IMR-90 (cell line): Measurements from ENCODE around the gene HMGCL. TPM values are rescaled to one million over a fixed set of nuclear protein-coding genes. Genes with fewer than 3 reads are reported as not detected.

Experiments
- ATAC-seq: fragments of 200-7000 bp; cut with Tn5 transposase; 2 replicates; pipeline ENCODE4 v1.9.1; 2020; ENCODE audit warnings: low read depth, mild to moderate bottlenecking, moderate library complexity
- BruUV-seq: library from RNA; stranded (reverse); fragments of 400-500 nt; replicated peaks from 2 replicates; lab custom pipeline; 2021; lab: Mats Ljungman, UMichigan
- CTCF ChIA-PET: fragments of 300-600 bp; formaldehyde crosslinking; extraction: SDS; loops from one replicate; lab custom pipeline; 2021; ENCODE audit warnings: antibody characterized with exemption; lab: Yijun Ruan, JAX
- POLR2A ChIA-PET: fragments of 300-600 bp; sonication (Branson Sonifier 250); formaldehyde crosslinking; loops from one replicate; lab custom pipeline; 2022; ENCODE audit warnings: antibody characterized with exemption; ENCODE audit not compliant: unreplicated experiment; lab: Charles Lee
- DNase-seq: peaks from one replicate; pipeline ENCODE4 v3.0.0; 2013
- H2AFZ ChIP-seq: replicated peaks from 2 replicates; pipeline ENCODE3; 2013; ENCODE audit warnings: low read length, mild to moderate bottlenecking; ENCODE audit not compliant: poor library complexity
- H2AK5ac ChIP-seq: 2 replicates; pipeline ENCODE4 v1.6.1; 2013; ENCODE audit warnings: low read depth, low read length, inconsistent platforms
- H2AK9ac ChIP-seq: replicated peaks from 2 replicates; pipeline ENCODE3; 2013; ENCODE audit warnings: mild to moderate bottlenecking, low read depth, low read length, moderate library complexity; ENCODE audit not compliant: poor library complexity
- H2BK120ac ChIP-seq: 2 replicates; pipeline ENCODE4 v1.6.1; 2013; ENCODE audit warnings: low read depth, low read length, inconsistent platforms
- H2BK15ac ChIP-seq: 3 replicates; pipeline ENCODE4 v1.6.1; 2013; ENCODE audit warnings: low read depth, low read length, inconsistent platforms
- H2BK20ac ChIP-seq: 2 replicates; pipeline ENCODE4 v1.6.1; 2013; ENCODE audit warnings: low read depth, mild to moderate bottlenecking, inconsistent platforms, low read length, moderate library complexity
- H2BK5ac ChIP-seq: 2 replicates; pipeline ENCODE4 v1.6.1; 2013; ENCODE audit warnings: mild to moderate bottlenecking, low read depth, low read length, inconsistent platforms; ENCODE audit not compliant: poor library complexity, severe bottlenecking
- H3K14ac ChIP-seq: replicated peaks from 2 replicates; pipeline ENCODE4 v1.6.1; 2013; ENCODE audit warnings: low read depth, low read length, inconsistent platforms
- H3K18ac ChIP-seq: 2 replicates; pipeline ENCODE4 v1.6.1; 2013; ENCODE audit warnings: low read depth, low read length, control low read depth
- H3K23ac ChIP-seq: 2 replicates; pipeline ENCODE4 v1.6.1; 2013; ENCODE audit warnings: low read depth, low read length, inconsistent platforms
- H3K27ac ChIP-seq: 2 replicates; pipeline ENCODE4 v1.5.1; 2013; ENCODE audit warnings: mild to moderate bottlenecking, control low read depth, low read length; ENCODE audit not compliant: insufficient read depth
- H3K27me3 ChIP-seq: 2 replicates; pipeline ENCODE4 v1.6.1; 2013; ENCODE audit warnings: low read length; ENCODE audit not compliant: control insufficient read depth, insufficient read depth
- H3K36me3 ChIP-seq: 2 replicates; pipeline ENCODE4 v1.6.1; 2013; ENCODE audit warnings: low read length, mixed read lengths; ENCODE audit not compliant: control insufficient read depth, insufficient read depth
- H3K4ac ChIP-seq: 2 replicates; pipeline ENCODE4 v1.6.1; 2013; ENCODE audit warnings: low read depth, low read length, inconsistent platforms
- H3K4me1 ChIP-seq: 2 replicates; pipeline ENCODE4 v1.6.1; 2013; ENCODE audit warnings: low read length, mixed read lengths; ENCODE audit not compliant: control insufficient read depth, insufficient read depth
- H3K4me2 ChIP-seq: 2 replicates; pipeline ENCODE4 v1.6.1; 2013; ENCODE audit warnings: low read depth, mild to moderate bottlenecking, control low read depth, low read length, moderate library complexity
- H3K4me3 ChIP-seq: 2 replicates; pipeline ENCODE4 v1.5.1; 2013; ENCODE audit warnings: low read depth, mild to moderate bottlenecking, control low read depth, low read length, moderate library complexity; ENCODE audit not compliant: insufficient read depth
- H3K56ac ChIP-seq: 2 replicates; pipeline ENCODE4 v1.6.1; 2013; ENCODE audit warnings: low read length, inconsistent platforms; ENCODE audit not compliant: insufficient read depth; ENCODE audit errors: extremely low read depth
- H3K79me1 ChIP-seq, 2 experiments: 2 replicates each; pipeline ENCODE4 v1.6.1; 2013; ENCODE audit warnings: low read length in 2 of 2, inconsistent platforms in 1 of 2, low read depth in 1 of 2
- H3K9ac ChIP-seq: 2 replicates; pipeline ENCODE4 v1.6.1; 2013; ENCODE audit warnings: low read depth, low read length, control low read depth
- H3K9me1 ChIP-seq: 2 replicates; pipeline ENCODE4 v1.6.1; 2013; ENCODE audit warnings: low read length, inconsistent platforms; ENCODE audit not compliant: insufficient read depth
- H3K9me3 ChIP-seq: 2 replicates; pipeline ENCODE4 v1.6.1; 2013; ENCODE audit warnings: low read length; ENCODE audit not compliant: control insufficient read depth, insufficient read depth
- H4K20me1 ChIP-seq: 2 replicates; pipeline ENCODE4 v1.6.1; 2013; ENCODE audit warnings: low read length, inconsistent platforms; ENCODE audit not compliant: insufficient read depth
- H4K5ac ChIP-seq: 2 replicates; pipeline ENCODE4 v1.6.1; 2013; ENCODE audit warnings: mild to moderate bottlenecking, low read depth, low read length, control low read depth
- H4K8ac ChIP-seq, 2 experiments: 2 replicates each; pipeline ENCODE4 v1.6.1; 2013; ENCODE audit warnings: low read depth in 2 of 2, low read length in 2 of 2, control low read depth in 1 of 2, inconsistent platforms in 1 of 2
- H4K91ac ChIP-seq: 2 replicates; pipeline ENCODE4 v1.6.1; 2013; ENCODE audit warnings: low read depth, low read length, inconsistent platforms; ENCODE audit not compliant: insufficient read depth
- BHLHE40 ChIP-seq: fragments of 150-350 bp; IDR thresholded peaks from 2 replicates; pipeline ENCODE4 v1.6.1; 2016; ENCODE audit warnings: mild to moderate bottlenecking, low read depth, low read length
- CHD1 ChIP-seq: IDR thresholded peaks from 2 replicates; pipeline ENCODE4 v1.6.1; 2012; ENCODE audit warnings: low read depth, low read length, improper control_type of control experiment
- FOS ChIP-seq: fragments of 150-350 bp; IDR thresholded peaks from 2 replicates; pipeline ENCODE4 v1.6.1; 2016; ENCODE audit warnings: low read depth, low read length
- MAFK ChIP-seq: IDR thresholded peaks from 2 replicates; pipeline ENCODE4 v1.6.1; 2012; ENCODE audit warnings: low read depth, low read length, improper control_type of control experiment
- MAZ ChIP-seq: IDR thresholded peaks from 2 replicates; pipeline ENCODE4 v1.6.1; 2012; ENCODE audit warnings: low read depth, mild to moderate bottlenecking, low read length, improper control_type of control experiment, moderate library complexity, borderline replicate concordance
- NFE2L2 ChIP-seq: fragments of 150-350 bp; IDR thresholded peaks from 2 replicates; pipeline ENCODE4 v1.6.1; 2016; ENCODE audit warnings: low read depth, mild to moderate bottlenecking, low read length
- POLR2A ChIP-seq: IDR thresholded peaks from 2 replicates; pipeline ENCODE4 v1.6.1; 2012; ENCODE audit warnings: mild to moderate bottlenecking, low read depth, low read length
- RCOR1 ChIP-seq: IDR thresholded peaks from 2 replicates; pipeline ENCODE4 v1.6.1; 2012; ENCODE audit warnings: mild to moderate bottlenecking, low read length, improper control_type of control experiment; ENCODE audit not compliant: insufficient replicate concordance
- RFX5 ChIP-seq: IDR thresholded peaks from 2 replicates; pipeline ENCODE4 v1.8.0; 2012; ENCODE audit warnings: low read depth, mild to moderate bottlenecking, low read length, moderate library complexity
- SMC3 ChIP-seq: fragments of 150-350 bp; IDR thresholded peaks from 2 replicates; pipeline ENCODE4 v1.6.1; 2016; ENCODE audit warnings: low read depth, mild to moderate bottlenecking, antibody characterized with exemption, low read length, moderate library complexity
- WGBS, 2 experiments: methylation state at CpG; one replicate each; pipeline versions ENCODE4 v1.1.5 to v1.1.7; 2013; ENCODE audit warnings: missing lambda C conversion rate in 2 of 2; ENCODE audit not compliant: insufficient read length in 1 of 2; ENCODE audit errors: extremely low coverage in 2 of 2; 5-methylcytosine and 5-hydroxymethylcytosine counted together
- dilution Hi-C: fragments of 300-500 bp; cut with HindIII; formaldehyde crosslinking; loops from one replicate; pipeline ENCODE4 v1.14.3; 2018; ENCODE audit warnings: low sequenced_read_pairs; ENCODE audit not compliant: unreplicated experiment
- in situ Hi-C: fragments of 300-500 bp; cut with MboI; formaldehyde crosslinking; loops from 3 replicates; pipeline ENCODE4 v1.14.3; 2019; ENCODE audit warnings: low sequenced_read_pairs, inconsistent platforms, mixed read lengths
- intact Hi-C: fragments of 100-400 bp; cut with micrococcal nuclease; formaldehyde crosslinking; loops from 2 replicates; pipeline ENCODE4 v1.10.0; 2022
- polyA plus RNA-seq, 3 experiments: library from polyadenylated mRNA; depleted of rRNA; stranded (reverse); fragments of >200 nt; gene quantifications; 2 replicates each; pipeline ENCODE4 v1.2.3, GENCODE V29; 2012; ENCODE audit warnings: low replicate concordance in 1 of 3
- total RNA-seq: library from RNA; depleted of rRNA; stranded (reverse); fragments of >200 nt; gene quantifications from 2 replicates; pipeline ENCODE4 v1.2.3, GENCODE V29; 2012
- TF ChIP-seq, protein P1 (sequence below): fragments of 150-350 bp; IDR thresholded peaks from 2 replicates; pipeline ENCODE4 v1.6.1; 2017; ENCODE audit warnings: mild to moderate bottlenecking, antibody characterized with exemption, low read length, low read depth
- TF ChIP-seq, protein P2 (sequence below): conservative IDR thresholded peaks from 2 replicates; pipeline ENCODE4 v1.5.1; 2012; ENCODE audit warnings: mild to moderate bottlenecking, low read depth, low read length, improper control_type of control experiment

HMGCL gene
- total and polyA plus RNA-seq, 2 of the 4 experiments (the other 2 are of a cell fraction) = 30.6 to 33.5 TPM

DNA sequence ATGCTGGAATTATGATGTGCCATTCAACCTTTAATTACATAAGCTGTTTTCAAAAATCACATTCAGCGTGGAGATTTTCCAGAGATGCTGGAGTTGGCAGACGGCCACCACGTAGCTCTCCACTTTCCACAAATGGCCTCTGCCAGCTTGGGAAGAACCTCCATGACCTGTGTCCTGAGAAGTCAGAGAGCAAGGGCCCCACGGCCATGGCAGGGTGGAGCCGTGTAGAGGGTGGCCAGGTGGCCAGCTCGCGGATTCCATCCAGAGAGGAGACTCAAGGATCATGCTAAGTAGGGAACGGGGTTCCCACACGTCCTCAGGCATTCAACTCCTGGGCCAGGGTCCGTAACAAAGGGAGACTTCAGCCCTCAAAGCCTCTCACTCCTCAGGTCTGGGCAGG, 23.4 kb downstream of the HMGCL start:
- Histone ChIP-seq H3K18ac (no peak overlapping the region), H3K36me3 (peaks cover 19% of the 10 kb centered on the region), H3K9ac (no peak overlapping the region), H3K79me1 (peaks cover 17 to 33% of the 10 kb centered on the region in 2 experiments), H2AFZ (no peak overlapping the region), H3K4me3 (no peak overlapping the region), H3K9me1 (peaks cover 12% of the 10 kb centered on the region; the same call in 1 of the 2 replicates), H3K4me2 (no peak overlapping the region), H4K91ac (no peak overlapping the region), H3K4me1 (peaks cover 7% of the 10 kb centered on the region; the same call in 1 of the 2 replicates), H3K27ac (no peak overlapping the region), H2BK120ac (no peak overlapping the region), H3K27me3 (no peaks in the 10 kb centered on the region), H3K14ac (no peak overlapping the region), H3K4ac (no peak overlapping the region), H3K23ac (no peak overlapping the region), H3K9me3 (no peaks in the 10 kb centered on the region), H4K8ac (no peak overlapping the region), H3K56ac (no peak overlapping the region), H2AK5ac (no peak overlapping the region), H2BK15ac (no peak overlapping the region), H2AK9ac (peak overlapping the region; percentile 75), H2BK20ac (no peak overlapping the region), H4K20me1 (no peaks in the 10 kb centered on the region), H2BK5ac (no peak overlapping the region), H4K5ac (no peak overlapping the region)
- WGBS, 2 experiments = no CpG with 5 or more reads among the region's 10 CpGs
- no peak for TF ChIP-seq POLR2A
- no peak for TF ChIP-seq FOS
- TF ChIP-seq RFX5 = no peak
- TF ChIP-seq, protein P1, sequence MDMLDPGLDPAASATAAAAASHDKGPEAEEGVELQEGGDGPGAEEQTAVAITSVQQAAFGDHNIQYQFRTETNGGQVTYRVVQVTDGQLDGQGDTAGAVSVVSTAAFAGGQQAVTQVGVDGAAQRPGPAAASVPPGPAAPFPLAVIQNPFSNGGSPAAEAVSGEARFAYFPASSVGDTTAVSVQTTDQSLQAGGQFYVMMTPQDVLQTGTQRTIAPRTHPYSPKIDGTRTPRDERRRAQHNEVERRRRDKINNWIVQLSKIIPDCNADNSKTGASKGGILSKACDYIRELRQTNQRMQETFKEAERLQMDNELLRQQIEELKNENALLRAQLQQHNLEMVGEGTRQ = no peak
- TF ChIP-seq SMC3 = no peak
- TF ChIP-seq CHD1 = no peak
- no peak for TF ChIP-seq RCOR1
- no peak for TF ChIP-seq NFE2L2
- TF ChIP-seq BHLHE40 = no peak
- no peak for TF ChIP-seq MAZ
- TF ChIP-seq, protein P2, sequence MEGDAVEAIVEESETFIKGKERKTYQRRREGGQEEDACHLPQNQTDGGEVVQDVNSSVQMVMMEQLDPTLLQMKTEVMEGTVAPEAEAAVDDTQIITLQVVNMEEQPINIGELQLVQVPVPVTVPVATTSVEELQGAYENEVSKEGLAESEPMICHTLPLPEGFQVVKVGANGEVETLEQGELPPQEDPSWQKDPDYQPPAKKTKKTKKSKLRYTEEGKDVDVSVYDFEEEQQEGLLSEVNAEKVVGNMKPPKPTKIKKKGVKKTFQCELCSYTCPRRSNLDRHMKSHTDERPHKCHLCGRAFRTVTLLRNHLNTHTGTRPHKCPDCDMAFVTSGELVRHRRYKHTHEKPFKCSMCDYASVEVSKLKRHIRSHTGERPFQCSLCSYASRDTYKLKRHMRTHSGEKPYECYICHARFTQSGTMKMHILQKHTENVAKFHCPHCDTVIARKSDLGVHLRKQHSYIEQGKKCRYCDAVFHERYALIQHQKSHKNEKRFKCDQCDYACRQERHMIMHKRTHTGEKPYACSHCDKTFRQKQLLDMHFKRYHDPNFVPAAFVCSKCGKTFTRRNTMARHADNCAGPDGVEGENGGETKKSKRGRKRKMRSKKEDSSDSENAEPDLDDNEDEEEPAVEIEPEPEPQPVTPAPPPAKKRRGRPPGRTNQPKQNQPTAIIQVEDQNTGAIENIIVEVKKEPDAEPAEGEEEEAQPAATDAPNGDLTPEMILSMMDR = no peak
- TF ChIP-seq MAFK = no peak
- ChIA-PET POLR2A (no interaction called here), CTCF (interaction anchor here (0.8 kb wide), 1 partner anchor 9 kb away, joined by 3 read pairs; no protein-coding TSS in a partner anchor)
- in situ Hi-C loops = no loop called here
- BruUV-seq = TSS peak; percentile 60
- dilution Hi-C loops = no loop called here
- no peak for DNase-seq
- intact Hi-C loops = no loop called here
- ATAC-seq = no peak
